ENCODE data around the gene MARVELD2. TPM values are rescaled to one million over a fixed set of nuclear protein-coding genes. Genes with fewer than 3 reads are reported as not detected.

MARVELD2 gene
- total and polyA plus RNA-seq, 2 of the 13 experiments (the other 11 are each of a cell fraction or from before 2014, with no cell fraction given): 11.1 to 15.4 TPM

Small RNA genes lying within 50 kb of the gene (small RNA-seq; reads per million reads assigned to genes)
- gene RN7SL616P (ENCODE audit: insufficient read depth in 2 of 3, insufficient read length in 3 of 3, low read depth in 2 of 3, low replicate concordance in 1 of 3): 0 reads per million in 3 experiments
- 0 reads per million in 3 experiments for gene RPS27P14 (ENCODE audit: insufficient read depth in 2 of 3, insufficient read length in 3 of 3, low read depth in 2 of 3, low replicate concordance in 1 of 3)

Other genes starting within 250 kb of the MARVELD2 start
- 316 and 431 TPM in 2 replicates for gene CCNB1, start 248.0 kb upstream of the MARVELD2 start, total RNA-seq (2016; rRNA removed; fragmentation: Illumina TruSeq; extraction: Trizol)
- gene CCNB1, start 248.0 kb upstream of the MARVELD2 start, polyA plus RNA-seq (2011; rRNA removed): 49.6 and 82.3 TPM in 2 replicates
- gene CENPH, start 225.5 kb upstream of the MARVELD2 start, total RNA-seq (2016; rRNA removed; fragmentation: Illumina TruSeq; extraction: Trizol): 28.8 and 36.2 TPM in 2 replicates
- gene CENPH, start 225.5 kb upstream of the MARVELD2 start, polyA plus RNA-seq (2011; rRNA removed): 7.3 and 11.2 TPM in 2 replicates
- gene CDK7, start 180.2 kb upstream of the MARVELD2 start, total RNA-seq (2016; rRNA removed; fragmentation: Illumina TruSeq; extraction: Trizol): 54.9 and 78.8 TPM in 2 replicates
- 30.4 and 41.2 TPM in 2 replicates for gene CDK7, start 180.2 kb upstream of the MARVELD2 start, polyA plus RNA-seq (2011; rRNA removed)
- gene CCDC125, start 82.3 kb upstream of the MARVELD2 start, total RNA-seq (2016; rRNA removed; fragmentation: Illumina TruSeq; extraction: Trizol): 7.5 and 12.4 TPM in 2 replicates
- gene CCDC125, start 82.3 kb upstream of the MARVELD2 start, polyA plus RNA-seq (2011; rRNA removed): 3.6 and 5.3 TPM in 2 replicates
- gene AK6, start 45.6 kb upstream of the MARVELD2 start, total RNA-seq (2016; rRNA removed; fragmentation: Illumina TruSeq; extraction: Trizol): 77.2 and 123 TPM in 2 replicates
- gene AK6, start 45.6 kb upstream of the MARVELD2 start, polyA plus RNA-seq (2011; rRNA removed): 23.9 and 31.1 TPM in 2 replicates
- gene TAF9, start 45.6 kb upstream of the MARVELD2 start, total RNA-seq (2016; rRNA removed; fragmentation: Illumina TruSeq; extraction: Trizol): 113 and 158 TPM in 2 replicates
- 163 and 218 TPM in 2 replicates for gene TAF9, start 45.6 kb upstream of the MARVELD2 start, polyA plus RNA-seq (2011; rRNA removed)
- gene RAD17, start 45.3 kb upstream of the MARVELD2 start, total RNA-seq (2016; rRNA removed; fragmentation: Illumina TruSeq; extraction: Trizol): 25.9 and 29.8 TPM in 2 replicates
- 23.7 and 24.0 TPM in 2 replicates for gene RAD17, start 45.3 kb upstream of the MARVELD2 start, polyA plus RNA-seq (2011; rRNA removed)
- gene OCLN, start 77.7 kb downstream of the MARVELD2 start, total RNA-seq (2016; rRNA removed; fragmentation: Illumina TruSeq; extraction: Trizol): 28.4 and 34.8 TPM in 2 replicates
- 24.1 and 26.2 TPM in 2 replicates for gene OCLN, start 77.7 kb downstream of the MARVELD2 start, polyA plus RNA-seq (2011; rRNA removed)
- 62.9 and 72.3 TPM in 2 replicates for gene GTF2H2C, start 145.1 kb downstream of the MARVELD2 start, total RNA-seq (2016; rRNA removed; fragmentation: Illumina TruSeq; extraction: Trizol)
- 24.7 and 29.7 TPM in 2 replicates for gene GTF2H2C, start 145.1 kb downstream of the MARVELD2 start, polyA plus RNA-seq (2011; rRNA removed)

All from HepG2 (cell line).